Thyroid gland (tissue), 4 donors: ENCODE results near the gene COL23A1.

Experiments used
- CTCF ChIP-seq, 6 experiments: fragments of 200-600 bp in 3 of 6; fragments of 450-650 bp in 3 of 6; sonication (generic) in 3 of 6; IDR thresholded peaks; one replicate each; pipeline ENCODE4 v1.5.1; 2016 to 2019; ENCODE audit warnings: antibody characterized with exemption in 6 of 6, mild to moderate bottlenecking in 2 of 6, inconsistent platforms in 1 of 6, moderate library complexity in 1 of 6
- POLR2A ChIP-seq, 2 donors: fragments of 450-650 bp; IDR thresholded peaks; one replicate each; pipeline ENCODE4 v1.6.1; 2017; ENCODE audit warnings: antibody characterized with exemption in 2 of 2, mild to moderate bottlenecking in 2 of 2, moderate library complexity in 1 of 2

DNA sequence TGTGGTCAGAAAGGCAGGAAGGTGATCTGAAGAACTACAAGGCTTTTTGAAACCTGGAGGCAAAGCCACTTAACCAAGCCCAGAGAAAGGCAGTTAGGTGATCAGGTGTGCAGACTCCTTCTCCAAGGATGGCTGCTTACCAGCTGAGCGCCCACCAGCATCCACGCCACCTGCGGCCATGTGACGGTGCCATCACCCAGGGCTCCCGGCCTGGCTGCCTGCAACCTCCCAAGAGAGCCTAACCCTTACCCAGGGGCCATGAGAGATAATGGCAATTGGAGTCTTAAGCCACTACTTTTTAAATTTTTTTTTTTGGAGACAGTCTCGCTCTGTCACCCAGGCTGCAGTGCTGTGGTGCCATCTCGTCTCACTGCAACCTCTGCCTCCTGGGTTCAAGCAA is 324.4 kb downstream of the COL23A1 start:
- TF ChIP-seq CTCF (IDR thresholded peaks at IDR 0.05) (no peak), POLR2A (IDR thresholded peaks at IDR 0.05) (no peak)
